Stimulated activated CD4-positive, alpha-beta T cell treated with anti-CD3 and anti-CD28 coated beads, TNF-alpha, amount 100 ng/mL, for 1 hour (primary cell): ENCODE measurements around the gene TMEM185B.
"Not testable (repeated sequence)": the region's sequence is repeated elsewhere in the genome, so short reads cannot be mapped to it uniquely, and the experiment has no call there.

Source experiments
- DNase-seq, 3 donors: peaks; one replicate each; pipeline ENCODE4 v3.0.0-alpha.2; 2020; ENCODE audit warnings: low read depth in 3 of 3, low spot score in 1 of 3

Gene TMEM185B

GRCh38 chr2:120251880-120252224 is 28.7 kb upstream of the TMEM185B start:
- DNase-seq: no peak

DNA sequence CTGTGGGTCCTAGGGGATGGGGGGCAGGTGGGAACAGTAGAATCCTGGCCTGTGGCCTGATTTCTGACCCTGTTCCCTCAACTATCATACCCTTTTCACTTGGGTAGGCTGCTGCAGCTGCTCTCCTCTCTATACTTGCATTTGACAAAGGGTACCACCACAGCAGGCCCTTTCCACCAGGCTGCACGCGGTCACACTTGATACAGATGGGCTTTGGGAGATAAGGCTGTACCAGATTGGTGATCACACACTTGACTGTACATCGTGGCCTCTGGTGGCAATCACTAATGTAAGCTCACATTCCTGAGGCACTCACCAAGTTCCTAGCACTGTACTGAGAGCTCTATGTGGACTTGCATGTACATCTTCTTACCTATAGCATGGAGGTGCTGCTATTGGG is 27.9 kb upstream of the TMEM185B start:
- DNase-seq: no peak

- no peak for DNase-seq
Measured at GRCh38 chr2:120250640-120251039, 27.4 kb upstream of the TMEM185B start.

DNA sequence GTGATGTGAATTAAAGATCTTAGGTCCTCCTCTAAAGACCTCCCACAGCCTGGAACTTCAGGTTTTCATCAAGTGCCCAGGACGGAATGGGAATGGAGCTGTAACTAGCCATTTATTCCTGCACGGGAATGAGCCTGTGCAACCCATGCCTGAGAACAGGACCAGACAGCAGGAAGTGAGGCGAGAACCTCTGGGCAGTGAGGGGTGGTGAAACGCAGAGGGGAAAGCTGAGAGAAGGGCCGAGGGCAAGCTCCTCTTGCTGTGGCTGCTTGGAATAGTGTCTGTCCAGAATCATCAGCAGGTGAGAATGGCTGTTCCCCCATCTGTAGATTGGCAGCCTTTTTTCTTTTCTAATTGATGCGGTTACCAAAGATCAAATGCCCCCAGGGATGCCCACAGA is 24.7 kb upstream of the TMEM185B start:
- no peak for DNase-seq

DNA sequence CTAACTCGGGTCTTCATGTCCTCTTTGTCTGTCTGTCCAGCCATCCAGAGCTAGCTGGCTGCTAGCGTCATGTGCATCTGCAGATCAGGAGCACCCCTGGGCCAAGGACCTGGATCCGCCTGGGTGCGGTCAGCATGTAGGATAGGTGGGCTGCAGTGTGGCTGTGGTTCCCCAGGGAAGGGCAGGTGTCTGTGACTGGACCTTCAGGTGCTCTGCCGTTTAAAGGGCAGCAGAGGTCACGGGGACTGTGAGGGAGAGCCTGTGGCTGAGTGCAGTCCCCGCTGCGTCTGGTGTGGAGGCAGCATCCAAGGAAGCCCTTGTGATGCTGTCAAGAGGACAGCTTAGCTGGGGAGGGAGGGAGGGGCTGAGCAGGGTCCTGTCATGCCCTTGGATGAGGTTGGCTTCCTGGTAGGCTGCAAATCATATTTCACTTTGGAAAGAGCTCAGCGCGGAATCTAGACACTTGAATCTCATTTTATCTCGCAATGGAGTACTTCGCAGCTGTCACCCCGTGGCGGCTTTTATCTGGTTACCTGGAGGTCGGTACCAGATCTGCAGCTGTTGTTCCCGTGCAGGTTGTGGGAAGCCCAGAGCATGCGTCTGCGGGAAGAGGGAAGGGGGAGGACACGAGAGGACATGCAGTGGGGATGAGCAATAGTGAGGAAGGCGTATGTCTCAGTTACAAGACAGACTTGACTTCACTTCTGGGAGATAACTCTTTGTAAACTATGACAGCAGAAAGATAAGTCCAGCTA is 23.5 kb upstream of the TMEM185B start:
- DNase-seq: no peak

DNA sequence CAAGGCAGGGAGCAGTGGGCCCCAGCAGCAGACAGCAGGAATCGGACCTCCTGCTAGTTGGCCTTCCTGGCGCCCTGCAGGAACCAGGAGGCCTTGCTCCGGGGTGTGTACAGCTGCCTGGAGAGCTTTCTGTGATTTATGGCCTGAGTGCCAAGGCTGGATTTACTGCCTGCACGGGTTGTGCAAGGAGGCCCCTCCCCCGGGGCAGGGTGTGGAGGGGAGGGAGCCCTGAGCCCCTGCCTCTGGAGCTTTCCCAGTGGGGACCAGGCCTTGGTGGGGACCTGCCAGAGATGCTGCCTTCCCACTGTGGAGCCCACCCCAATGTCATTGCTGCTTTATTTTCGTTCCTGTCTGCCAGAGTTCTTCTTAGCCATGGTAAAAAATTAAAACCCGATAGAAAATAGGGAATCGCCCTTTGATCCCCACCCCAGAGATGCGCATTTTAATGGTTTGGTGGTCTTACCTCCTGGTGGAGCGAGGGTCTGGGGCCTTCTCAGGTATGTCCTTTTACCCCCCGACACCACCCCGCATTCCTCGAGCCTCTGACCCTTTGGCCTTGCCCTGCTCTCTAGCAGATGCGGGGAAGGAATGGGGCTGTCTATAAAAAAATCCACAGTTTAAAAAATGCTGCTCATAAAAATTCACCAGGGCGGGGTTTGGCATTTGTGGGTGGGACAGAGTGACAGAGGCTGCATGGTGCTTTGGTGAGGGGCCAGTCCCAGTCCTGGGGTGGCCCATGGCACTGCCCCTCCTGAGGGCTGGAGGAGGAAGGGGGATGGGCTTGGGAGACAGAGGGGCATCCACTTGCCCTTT is 22.5 kb upstream of the TMEM185B start:
- DNase-seq: no peak

DNA sequence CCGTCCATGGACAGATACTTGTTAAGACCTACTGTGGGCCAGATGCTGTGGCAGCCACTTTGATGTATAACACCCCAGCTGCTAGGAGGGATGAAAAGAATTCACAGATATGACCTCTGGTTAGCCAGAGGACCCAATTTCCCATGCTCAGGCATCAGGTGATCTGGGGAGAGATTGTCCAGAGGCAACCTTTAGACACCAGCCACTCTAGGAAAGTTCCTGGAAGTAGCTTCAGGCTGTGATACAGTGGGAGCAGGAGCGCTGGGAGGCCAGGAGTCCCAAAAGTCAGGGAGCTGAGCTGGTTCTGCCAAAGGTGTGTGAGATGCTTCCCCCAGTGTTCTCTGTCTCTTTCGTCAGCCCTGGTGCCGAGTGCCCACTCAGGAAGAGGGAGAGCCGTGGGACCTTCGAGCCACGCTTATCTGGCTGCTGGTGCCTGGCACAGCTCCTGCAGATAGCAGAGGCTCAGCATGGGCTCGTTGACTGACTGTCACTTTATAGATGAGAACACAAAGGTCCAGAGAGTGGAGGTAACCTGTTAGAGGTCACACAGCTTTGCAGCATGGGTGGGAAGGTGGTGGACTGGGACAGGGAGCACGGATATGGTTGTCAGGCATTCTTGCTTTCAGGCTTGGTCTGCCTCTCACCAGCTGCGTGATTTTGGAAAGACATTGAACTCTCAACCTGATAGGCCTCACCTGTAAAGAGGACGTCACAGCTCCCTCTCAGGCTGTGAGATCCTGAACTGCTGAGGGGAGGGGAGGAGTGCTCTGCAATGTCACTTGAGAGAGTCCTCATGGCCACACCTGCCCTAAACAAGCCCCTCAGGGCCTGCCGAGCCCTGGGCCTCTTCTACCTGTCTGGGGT is 21.7 kb upstream of the TMEM185B start:
- no peak for DNase-seq

DNA sequence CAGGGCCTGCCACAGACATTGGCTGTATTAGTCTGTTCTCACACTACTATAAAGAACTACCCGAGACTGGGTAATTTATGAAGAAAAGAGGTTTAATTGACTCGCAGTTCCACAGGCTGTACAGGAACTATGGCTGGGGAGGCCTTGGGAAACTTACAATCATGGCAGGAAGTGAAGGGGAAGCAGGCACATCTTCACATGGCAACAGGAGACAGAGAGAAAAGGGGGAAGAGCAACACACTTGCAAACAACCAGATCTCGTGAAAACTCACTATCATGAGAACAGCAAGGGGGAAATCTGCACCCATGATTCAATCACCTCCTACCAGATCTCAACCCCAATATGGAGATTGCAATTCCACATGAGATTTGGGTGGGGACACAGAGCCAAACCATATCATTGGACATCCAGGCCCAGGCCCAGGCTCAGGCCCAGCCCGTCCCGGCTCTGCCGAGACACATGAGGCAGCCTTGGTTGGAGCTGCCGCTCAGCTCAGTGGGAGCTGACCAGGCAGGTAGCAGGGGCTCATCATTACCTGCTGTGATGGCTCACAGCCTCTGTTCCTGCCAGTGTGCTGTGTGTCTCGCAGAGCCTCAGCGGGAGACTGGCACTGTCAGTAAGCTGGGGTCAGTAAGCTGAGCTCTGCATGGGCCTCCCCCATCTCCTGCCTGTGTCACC is 20.8 kb upstream of the TMEM185B start:
- no peak for DNase-seq

- no peak for DNase-seq
Measured at GRCh38 chr2:120243211-120243610, 20.0 kb upstream of the TMEM185B start.

GRCh38 chr2:120241684-120242083 is 18.5 kb upstream of the TMEM185B start:
- no peak for DNase-seq

GRCh38 chr2:120240901-120241429 is 17.8 kb upstream of the TMEM185B start:
- DNase-seq: no peak

GRCh38 chr2:120239488-120240287 is 16.5 kb upstream of the TMEM185B start:
- DNase-seq: no peak

DNA sequence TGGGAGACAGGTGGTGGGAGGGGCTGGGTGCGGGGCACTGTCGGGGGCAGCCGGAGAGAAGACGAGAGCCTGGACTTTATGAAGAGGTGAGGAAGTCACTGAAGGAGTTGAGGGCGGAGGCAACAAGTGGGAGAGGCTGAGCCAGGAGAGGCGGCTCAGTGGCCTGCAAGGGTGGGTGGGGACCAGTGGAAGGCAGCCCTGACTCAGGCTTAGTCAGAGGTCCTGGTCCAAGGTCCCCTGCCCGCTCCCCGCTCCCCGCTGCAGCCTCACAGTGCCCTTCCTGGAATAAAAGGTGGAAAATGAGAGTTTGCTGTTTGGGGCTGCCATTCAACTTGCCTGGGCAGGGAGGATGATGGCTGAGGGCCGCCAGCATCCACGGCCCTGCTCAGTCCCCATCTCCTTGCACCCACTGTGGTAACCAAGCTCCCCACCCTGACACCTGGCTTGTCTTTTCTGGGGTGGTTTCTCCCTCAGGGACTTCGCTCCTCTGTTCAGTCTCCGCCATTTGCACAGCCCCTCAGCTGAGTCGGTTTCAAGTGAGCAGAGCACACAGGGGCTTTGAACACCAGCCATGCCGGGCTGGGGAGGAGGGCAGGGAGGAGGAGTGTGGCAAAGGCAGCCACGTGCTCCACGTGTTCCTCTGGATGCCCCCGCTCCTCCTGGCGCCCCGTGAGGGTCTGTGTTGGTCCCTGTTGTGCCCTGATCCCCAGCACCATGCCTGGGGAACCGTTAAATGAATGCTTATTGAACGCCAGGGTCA is 15.7 kb upstream of the TMEM185B start:
- DNase-seq: no peak

DNA sequence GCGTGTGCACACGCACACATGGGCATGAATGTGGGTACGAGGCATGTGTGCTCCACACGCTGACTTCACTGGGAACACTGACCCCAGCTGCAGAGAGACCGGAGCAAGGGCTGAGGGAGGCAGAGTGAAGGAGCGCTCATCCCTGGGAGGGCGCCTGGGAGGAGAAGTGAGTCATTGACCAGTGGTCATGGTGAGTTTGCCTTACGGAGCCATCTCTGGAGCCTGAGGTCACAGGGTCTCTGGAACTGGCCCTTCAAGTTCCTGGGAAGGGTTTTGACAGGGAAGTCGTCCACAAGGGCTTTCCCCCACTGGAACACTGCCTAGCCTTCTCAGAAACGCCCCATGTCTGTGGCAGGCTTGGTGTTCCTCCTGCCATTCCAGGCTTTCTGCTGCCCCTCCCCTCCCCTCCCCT is 14.3 kb upstream of the TMEM185B start:
- DNase-seq: no peak

DNA sequence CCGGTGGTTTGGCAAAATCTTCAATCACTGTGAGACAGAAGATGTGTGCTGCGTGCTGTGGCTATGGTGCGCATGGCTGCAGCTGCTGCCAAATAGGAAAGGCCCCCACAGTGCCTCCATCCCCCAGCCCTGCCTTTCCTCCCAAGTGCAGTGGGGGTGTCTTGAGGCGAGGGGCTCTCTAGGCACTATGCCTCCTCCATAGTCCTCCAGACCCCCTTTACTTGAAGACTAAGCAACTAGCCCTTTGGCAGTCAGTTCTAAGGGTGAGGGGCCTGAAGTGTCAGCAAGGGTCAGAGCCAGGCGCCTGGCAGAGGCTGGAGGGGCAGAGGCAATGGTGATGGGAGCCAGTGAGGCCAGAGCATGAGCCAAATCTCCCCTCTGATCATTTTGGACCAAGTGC is 13.6 kb upstream of the TMEM185B start:
- no peak for DNase-seq

DNA sequence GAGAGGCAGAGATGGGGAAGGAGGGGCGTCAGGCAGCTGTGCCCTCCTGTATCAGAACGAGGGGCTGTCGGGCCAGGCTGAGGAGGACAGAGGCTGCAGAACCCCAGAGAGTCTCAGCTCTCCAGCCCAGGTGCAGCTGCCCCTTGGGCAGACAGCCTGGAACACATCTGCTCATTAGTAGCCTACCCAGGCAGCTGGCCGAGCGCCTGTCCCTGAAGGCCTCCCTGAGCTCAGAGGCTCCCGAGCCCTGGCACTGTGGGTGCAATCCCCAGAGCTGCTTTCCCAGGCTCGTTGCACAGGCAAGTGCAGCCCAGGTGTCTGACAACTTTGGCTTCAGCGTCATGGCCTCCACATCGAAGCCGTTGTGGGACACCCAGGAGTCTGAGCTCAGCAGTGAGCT is 13.1 kb upstream of the TMEM185B start:
- DNase-seq: no peak

- DNase-seq: no peak
Measured at GRCh38 chr2:120235681-120236080, 12.5 kb upstream of the TMEM185B start.

DNA sequence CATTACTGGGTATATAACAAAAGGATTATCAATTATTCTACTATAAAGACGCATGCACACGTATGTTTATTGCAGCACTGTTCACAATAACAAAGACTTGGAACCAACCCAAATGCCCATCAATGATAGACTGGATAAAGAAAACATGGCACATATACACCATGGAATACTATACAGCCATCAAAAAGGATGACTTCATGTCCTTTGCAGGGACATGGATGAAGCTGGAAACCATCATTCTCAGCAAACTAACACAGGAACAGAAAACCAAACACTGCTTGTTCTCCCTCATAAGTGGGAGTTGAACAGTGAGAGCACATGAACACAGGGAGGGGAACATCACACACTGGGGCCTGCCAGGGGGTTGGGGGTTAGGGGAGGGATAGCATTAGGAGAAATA is 12.0 kb upstream of the TMEM185B start:
- DNase-seq: not testable (repeated sequence)

- DNase-seq: no peak
Measured at GRCh38 chr2:120233292-120233691, 10.1 kb upstream of the TMEM185B start.
